DMS153 (cell line): Measurements from ENCODE around the gene PDGFD.

Source experiments
- DNase-seq: peaks from one replicate; lab custom pipeline; 2025; lab: John Stamatoyannopoulos, UW

Gene PDGFD

GRCh38 chr11:104000798-104001197 is 163.1 kb downstream of the PDGFD start:
- no peak for DNase-seq

- no peak for DNase-seq
Measured at GRCh38 chr11:103998826-103999508, 165.0 kb downstream of the PDGFD start.

DNA sequence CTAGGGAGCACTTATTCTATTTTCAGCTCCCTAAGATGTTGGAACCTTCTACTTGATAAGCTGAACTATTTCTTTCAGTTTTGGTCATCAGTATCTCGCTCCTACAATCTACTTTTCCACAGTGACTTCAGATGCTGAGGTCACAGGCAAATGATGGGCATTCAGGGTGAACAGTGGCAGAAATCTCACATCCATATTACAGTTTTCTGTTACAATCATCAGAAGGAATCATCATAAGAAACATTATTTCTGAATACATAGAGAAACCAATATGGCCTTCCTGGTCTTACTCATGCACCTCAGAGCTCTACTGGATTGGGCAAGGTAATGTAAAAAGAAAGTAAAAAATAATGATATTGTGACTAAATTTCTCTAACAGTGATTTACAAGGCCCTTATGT is 166.9 kb downstream of the PDGFD start:
- DNase-seq = no peak

DNA sequence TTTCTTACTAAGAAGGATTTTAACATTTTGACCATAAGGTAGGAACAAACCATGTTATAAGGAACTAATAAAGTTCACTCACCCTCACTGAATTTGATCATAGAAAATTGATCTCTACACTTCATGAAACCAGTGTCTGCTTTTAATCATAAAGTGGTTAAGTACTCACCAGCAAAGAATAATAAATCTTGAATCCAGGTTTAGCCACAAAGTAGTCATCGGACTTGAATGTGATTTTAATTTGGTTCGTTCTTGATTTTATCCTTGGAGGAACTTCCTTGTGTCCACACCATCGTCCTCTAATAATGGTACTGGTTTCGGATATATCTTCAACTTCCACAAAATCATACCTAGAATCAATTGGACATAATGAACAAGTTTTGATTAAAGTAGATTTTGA is 168.1 kb downstream of the PDGFD start:
- no peak for DNase-seq

GRCh38 chr11:103994518-103994917 is 169.4 kb downstream of the PDGFD start:
- DNase-seq = no peak

DNA sequence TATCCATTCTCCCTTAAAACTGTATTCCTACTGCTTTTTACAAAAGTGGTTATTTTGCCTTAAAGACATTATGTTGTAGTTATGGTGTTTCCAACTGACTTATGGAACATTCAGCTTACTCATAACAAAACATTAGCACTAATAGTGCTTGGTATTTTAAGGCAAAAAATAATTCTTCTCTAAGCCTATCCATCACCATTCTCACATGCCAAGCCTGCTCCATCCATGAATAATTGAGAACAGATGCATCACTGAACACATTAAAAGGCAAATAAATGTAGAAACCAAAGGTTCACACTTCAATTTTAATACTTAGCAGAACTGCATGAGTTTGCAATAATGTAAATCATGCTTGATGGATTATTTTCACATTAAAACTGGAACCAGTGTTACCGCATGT is 169.9 kb downstream of the PDGFD start:
- DNase-seq = no peak

DNA sequence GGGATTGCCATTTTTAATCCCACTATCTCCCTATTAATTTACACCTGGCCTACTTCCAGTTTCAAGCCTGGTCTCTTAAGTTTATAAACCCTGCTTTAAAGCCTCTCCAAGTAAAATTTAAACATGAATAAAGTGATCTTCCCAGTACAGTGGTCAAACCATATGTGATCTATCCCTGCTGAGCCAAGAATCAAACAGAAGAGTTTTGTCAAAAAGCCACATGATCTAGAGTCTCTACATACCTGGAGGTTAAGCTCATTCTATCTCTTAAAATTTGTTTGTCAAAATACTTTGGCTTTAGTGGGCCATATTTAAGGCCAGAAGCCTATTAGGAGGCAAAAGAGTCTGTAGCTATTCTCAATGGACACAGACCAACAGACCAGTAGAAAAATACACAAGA is 170.4 kb downstream of the PDGFD start:
- DNase-seq = no peak

- no peak for DNase-seq
Measured at GRCh38 chr11:103988595-103988969, 175.4 kb downstream of the PDGFD start.

DNA sequence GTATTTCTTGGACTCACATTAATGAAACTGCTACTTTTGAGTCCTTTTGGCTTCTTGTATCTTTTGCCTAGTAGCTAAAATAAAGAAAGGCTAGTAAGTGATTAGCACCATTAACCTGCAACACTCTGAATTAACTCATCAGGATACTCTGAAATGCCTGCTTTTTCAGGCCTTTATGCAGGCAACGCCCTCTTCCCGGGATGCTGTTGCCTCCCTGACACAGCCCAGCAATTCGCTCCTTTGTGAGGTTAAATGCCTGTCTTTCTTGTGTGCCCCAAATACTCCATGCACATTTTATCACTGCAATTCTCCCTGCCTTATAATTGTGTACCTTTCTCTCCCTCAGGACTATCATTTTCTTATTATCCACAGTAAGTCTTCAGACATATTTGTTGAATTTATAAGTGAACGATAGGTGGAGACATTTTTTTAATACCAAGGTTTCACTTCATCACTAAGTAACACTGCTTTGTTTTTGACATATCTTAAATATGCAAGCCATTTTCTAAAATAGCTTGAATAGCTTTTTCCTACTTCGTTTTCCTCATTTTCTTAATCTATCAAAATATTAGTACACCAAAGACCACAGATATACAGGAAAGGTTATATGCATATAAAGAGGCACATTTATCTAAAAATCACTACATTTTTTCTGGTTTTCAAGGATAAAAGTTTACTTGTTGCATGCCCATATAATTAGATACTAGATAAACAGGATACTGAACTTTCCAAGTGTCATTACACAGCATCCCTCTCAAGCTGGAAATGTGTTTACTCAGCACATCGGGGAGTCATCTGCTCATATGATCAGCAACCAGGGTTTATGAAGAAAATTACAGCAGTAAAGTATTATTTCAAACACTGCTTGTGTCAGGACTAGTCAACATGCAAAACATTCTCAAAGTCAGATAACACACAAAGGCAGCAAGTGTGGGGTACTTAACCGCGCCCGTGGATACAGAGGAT is 176.0 kb downstream of the PDGFD start:
- DNase-seq = no peak

GRCh38 chr11:103985041-103985440 is 178.9 kb downstream of the PDGFD start:
- no peak for DNase-seq

DNA sequence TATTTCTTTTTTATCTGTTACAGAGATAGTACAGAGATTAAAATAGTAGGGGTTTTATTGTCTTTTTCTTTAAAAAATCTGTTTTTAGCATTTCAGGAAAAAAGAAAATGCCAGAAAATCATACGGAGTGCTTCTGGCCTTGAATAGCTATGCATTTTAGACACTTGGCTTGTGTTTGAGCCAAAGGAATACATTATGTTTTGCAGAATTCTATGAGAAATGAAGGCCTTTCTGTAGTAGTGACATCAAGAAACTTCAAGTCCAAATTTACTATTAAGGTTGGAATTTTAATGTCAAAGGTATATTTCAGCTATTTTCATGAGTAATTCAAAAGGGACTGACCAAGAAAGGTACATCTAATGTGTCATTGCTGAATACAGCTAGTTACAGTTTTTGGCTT is 183.8 kb downstream of the PDGFD start:
- no peak for DNase-seq

- DNase-seq = no peak
Measured at GRCh38 chr11:103978616-103979595, 185.0 kb downstream of the PDGFD start.

GRCh38 chr11:103972013-103972412 is 191.9 kb downstream of the PDGFD start:
- DNase-seq = no peak

DNA sequence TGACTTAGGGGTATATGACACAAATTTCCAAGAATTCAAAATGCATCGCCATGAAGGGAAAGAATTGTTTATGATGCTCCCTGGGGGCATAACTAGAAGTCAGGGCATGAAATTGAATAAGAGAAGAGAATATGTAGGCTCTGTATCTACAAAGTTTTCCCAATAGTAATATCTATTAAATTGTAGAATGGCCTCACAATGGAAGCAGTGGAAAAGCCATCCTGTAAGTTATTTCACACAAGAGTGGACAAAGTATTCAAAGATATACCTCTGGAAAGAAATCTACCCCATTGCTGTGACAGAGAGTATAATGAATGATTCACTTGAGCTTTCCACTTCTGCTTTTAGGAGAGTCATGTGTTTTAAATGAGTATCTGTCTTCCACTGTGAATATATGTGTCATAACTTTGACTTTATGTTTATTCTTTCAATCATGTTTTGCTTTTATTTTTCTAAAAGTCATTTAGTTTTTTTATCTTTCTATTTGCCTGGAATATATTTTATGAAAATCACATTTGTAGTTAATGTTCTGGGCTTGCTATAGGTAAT is 193.2 kb downstream of the PDGFD start:
- DNase-seq = no peak

GRCh38 chr11:103968685-103969084 is 195.3 kb downstream of the PDGFD start:
- no peak for DNase-seq

DNA sequence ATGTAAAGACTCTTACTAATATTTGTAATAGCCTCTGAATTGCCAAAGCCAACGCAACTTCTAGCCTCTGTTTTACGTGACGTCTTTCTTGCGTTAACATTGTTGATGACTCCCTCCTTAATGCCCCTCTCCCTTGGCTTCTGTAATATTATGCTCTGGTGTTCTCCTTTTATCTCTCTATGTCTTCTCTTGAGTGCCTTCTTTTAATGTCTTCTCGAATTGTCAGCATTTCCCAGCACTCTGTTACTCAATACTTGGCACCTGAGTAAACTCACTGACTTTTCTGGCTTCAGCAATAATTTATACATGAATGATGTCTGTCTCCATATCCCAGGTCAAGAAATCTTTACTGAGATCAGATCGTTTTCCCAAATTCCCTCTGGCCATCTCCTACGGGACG is 196.0 kb downstream of the PDGFD start:
- DNase-seq = no peak

GRCh38 chr11:103964390-103964789 is 199.6 kb downstream of the PDGFD start:
- DNase-seq = no peak

DNA sequence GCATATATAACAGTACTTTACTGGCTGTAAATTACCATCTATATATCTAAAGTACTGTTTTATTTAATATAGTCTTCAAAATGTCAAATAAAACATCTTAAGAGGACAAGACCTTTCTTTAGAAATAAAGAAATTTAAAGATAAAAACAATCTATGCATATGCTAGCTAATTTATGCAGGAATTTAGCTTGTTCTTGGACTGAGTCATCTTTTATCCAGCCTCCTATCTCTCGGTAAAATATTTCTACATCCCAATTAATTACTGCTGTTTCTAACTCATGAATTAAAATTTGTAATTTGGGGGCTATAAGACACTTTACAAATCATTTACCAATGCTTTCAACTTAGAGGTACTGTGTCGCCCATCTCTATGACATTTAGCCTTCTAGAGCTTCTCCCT is 200.3 kb downstream of the PDGFD start:
- no peak for DNase-seq

GRCh38 chr11:103961010-103961409 is 202.9 kb downstream of the PDGFD start:
- DNase-seq = no peak

DNA sequence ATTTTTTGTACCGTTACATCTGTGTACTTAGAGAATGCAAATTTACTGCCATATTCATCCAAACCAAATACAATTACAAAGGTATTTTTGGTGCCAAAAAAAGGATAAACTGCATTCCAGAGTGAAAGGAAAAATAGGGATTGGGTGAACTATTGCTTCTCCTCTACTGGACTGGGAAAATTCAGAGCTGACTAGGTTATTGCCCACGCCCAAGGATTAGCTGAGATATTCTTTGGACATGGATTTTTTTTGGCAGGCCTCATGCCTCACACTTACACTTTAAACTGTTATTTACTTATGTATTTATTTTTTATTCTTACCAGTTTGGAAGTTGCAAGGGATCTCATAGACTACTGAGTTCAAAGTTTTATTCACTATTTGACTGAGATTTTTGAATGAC is 203.8 kb downstream of the PDGFD start:
- no peak for DNase-seq

GRCh38 chr11:103959279-103959942 is 204.5 kb downstream of the PDGFD start:
- DNase-seq = no peak
